ENCODE data around the gene THOC6.

THOC6 gene

DNA sequence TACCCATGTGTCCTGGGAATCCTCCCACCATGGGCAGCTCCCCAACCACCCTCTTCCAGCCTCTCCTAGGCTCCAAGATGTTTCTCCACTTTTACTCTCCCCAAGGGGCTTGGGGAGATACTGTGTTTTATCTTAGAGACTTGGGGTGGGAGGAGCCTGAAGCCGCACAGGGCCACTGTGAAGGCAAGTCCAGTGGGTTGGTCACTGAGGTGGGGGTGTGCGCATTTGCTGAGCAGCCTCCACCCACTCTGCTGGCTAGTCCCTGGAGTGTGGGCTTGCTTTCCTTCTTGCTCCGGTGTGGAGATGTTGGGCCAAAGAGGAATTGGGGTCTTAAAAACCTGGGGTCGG, 15.2 kb upstream of the THOC6 start:
- no peak for DNase-seq (ENCODE audit: low read depth)
- in situ Hi-C loops (cut with HindIII; ENCODE audit: low sequenced_read_pairs) = no loop called here
- no peak overlapping the region for H3K4me3 ChIP-seq (ENCODE audit: low read depth, low read length)
- TF ChIP-seq, protein P1, sequence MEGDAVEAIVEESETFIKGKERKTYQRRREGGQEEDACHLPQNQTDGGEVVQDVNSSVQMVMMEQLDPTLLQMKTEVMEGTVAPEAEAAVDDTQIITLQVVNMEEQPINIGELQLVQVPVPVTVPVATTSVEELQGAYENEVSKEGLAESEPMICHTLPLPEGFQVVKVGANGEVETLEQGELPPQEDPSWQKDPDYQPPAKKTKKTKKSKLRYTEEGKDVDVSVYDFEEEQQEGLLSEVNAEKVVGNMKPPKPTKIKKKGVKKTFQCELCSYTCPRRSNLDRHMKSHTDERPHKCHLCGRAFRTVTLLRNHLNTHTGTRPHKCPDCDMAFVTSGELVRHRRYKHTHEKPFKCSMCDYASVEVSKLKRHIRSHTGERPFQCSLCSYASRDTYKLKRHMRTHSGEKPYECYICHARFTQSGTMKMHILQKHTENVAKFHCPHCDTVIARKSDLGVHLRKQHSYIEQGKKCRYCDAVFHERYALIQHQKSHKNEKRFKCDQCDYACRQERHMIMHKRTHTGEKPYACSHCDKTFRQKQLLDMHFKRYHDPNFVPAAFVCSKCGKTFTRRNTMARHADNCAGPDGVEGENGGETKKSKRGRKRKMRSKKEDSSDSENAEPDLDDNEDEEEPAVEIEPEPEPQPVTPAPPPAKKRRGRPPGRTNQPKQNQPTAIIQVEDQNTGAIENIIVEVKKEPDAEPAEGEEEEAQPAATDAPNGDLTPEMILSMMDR (IDR thresholded peaks at IDR 0.05; ENCODE audit: low read depth, low read length, missing control alignments) = no peak

GRCh38 chr16:3009568-3010390, 14.1 kb upstream of the THOC6 start:
- TF ChIP-seq, protein P1 (IDR thresholded peaks at IDR 0.05; ENCODE audit: low read depth, low read length, missing control alignments) = no peak
- H3K4me3 ChIP-seq (ENCODE audit: low read depth, low read length) = no peak overlapping the region
- no peak for DNase-seq (ENCODE audit: low read depth)
- in situ Hi-C loops (cut with HindIII; ENCODE audit: low sequenced_read_pairs) = no loop called here

DNA sequence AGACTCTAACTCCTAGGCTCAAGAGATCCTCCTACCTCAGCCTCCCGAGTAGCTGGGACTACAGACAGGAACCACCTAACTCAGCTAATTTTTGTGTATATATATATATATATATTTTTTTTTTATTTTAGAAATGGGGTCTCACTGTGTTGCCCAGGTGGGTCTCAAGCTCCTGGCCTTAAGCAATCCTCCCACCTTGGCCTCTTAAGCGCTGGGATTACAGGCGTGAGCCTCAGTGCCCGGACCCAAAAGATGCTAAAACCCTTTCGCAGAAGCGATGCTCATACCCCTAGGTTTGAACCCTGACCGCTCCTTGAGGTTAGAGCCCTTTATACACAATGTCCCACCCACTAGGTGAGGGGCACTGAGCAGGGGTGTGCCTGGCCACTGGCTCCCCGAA, 13.3 kb upstream of the THOC6 start:
- no peak overlapping the region for H3K4me3 ChIP-seq (ENCODE audit: low read depth, low read length)
- in situ Hi-C loops (cut with HindIII; ENCODE audit: low sequenced_read_pairs) = no loop called here
- TF ChIP-seq, protein P1 (IDR thresholded peaks at IDR 0.05; ENCODE audit: low read depth, low read length, missing control alignments) = no peak
- DNase-seq (ENCODE audit: low read depth) = no peak

GRCh38 chr16:3012246-3012645, 11.6 kb upstream of the THOC6 start:
- DNase-seq (ENCODE audit: low read depth) = no peak
- in situ Hi-C loops (cut with HindIII; ENCODE audit: low sequenced_read_pairs) = no loop called here
- TF ChIP-seq, protein P1 (IDR thresholded peaks at IDR 0.05; ENCODE audit: low read depth, low read length, missing control alignments) = no peak
- H3K4me3 ChIP-seq (ENCODE audit: low read depth, low read length) = no peak overlapping the region

DNA sequence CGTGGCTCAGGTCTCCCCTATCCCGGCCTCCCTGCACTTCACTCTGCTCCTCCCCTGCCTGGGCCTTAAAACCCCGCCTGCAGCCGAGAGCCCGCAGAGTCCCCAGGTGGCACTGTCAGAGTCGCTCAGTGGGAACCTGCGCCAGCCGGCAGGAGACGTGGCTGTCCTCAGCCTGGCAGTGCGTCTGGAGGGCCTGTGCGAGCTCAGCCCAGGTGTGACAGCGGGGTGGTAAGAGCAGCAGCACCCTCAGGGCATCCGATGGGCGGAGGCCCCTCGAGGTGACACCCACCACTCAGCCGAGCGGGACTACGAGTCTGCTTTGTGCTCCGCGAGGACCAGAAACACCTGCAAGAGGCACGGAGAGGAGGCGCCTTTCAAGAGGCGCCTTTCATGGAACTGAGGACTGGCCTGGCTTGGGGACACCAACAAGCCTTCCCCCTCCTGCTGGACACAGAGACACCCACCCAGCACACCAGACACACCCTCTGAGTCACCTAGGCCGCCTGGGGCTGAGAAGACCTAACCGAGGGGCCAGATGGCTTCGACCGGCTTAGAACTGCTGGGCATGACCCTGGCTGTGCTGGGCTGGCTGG, 10.9 kb upstream of the THOC6 start, which contains the start of gene CLDN9:
CLDN9 (plus strand) TSS at position 96 of the 593 bp plus-strand sequence; CDS start at position 536, 440 bp downstream.
- H3K4me3 ChIP-seq (ENCODE audit: low read depth, low read length) = no peak within 1 kb of the TSS
- in situ Hi-C loops (cut with HindIII; ENCODE audit: low sequenced_read_pairs) = no loop called here
- no peak for DNase-seq (ENCODE audit: low read depth)
- TF ChIP-seq, protein P1 (IDR thresholded peaks at IDR 0.05; ENCODE audit: low read depth, low read length, missing control alignments) = no peak

DNA sequence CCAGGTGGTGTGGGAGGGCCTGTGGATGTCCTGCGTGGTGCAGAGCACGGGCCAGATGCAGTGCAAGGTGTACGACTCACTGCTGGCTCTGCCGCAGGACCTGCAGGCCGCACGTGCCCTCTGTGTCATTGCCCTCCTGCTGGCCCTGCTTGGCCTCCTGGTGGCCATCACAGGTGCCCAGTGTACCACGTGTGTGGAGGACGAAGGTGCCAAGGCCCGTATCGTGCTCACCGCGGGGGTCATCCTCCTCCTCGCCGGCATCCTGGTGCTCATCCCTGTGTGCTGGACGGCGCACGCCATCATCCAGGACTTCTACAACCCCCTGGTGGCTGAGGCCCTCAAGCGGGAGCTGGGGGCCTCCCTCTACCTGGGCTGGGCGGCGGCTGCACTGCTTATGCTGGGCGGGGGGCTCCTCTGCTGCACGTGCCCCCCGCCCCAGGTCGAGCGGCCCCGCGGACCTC, 10.3 kb upstream of the THOC6 start:
- no peak for DNase-seq (ENCODE audit: low read depth)
- TF ChIP-seq, protein P1 (IDR thresholded peaks at IDR 0.05; ENCODE audit: low read depth, low read length, missing control alignments) = no peak
- in situ Hi-C loops (cut with HindIII; ENCODE audit: low sequenced_read_pairs) = no loop called here
- no peak overlapping the region for H3K4me3 ChIP-seq (ENCODE audit: low read depth, low read length)

All from astrocyte of the cerebellum (primary cell).